Neural cell (in vitro differentiated cells): Measurements from ENCODE around the gene HERPUD2. TPM values are rescaled to one million over a fixed set of nuclear protein-coding genes. Genes with fewer than 3 reads are reported as not detected.

Source experiments
- H2AFZ ChIP-seq: fragments of 200-600, 300-800 bp; sonication (generic), shearing (Covaris generic); 2 replicates; pipeline ENCODE4 v1.6.0; 2014; ENCODE audit warnings: low read depth, mild to moderate bottlenecking, antibody characterized with exemption, low read length, moderate library complexity
- H3F3A ChIP-seq: fragments of 200-600 bp; shearing (Covaris generic); 2 replicates; pipeline ENCODE4 v1.6.1; 2016; ENCODE audit warnings: mild to moderate bottlenecking, moderate library complexity, mixed read lengths, antibody characterized with exemption, low read length; ENCODE audit not compliant: insufficient read depth, poor library complexity, severe bottlenecking
- H3K27ac ChIP-seq: fragments of 200-600, 300-800 bp; sonication (generic), shearing (Covaris generic); 2 replicates; pipeline ENCODE4 v1.5.1; 2014; ENCODE audit warnings: mild to moderate bottlenecking, low read length, moderate library complexity
- H3K27me3 ChIP-seq: fragments of 300-800, 200-600 bp; sonication (generic), shearing (Covaris generic); 2 replicates; pipeline ENCODE4 v1.6.0; 2014; ENCODE audit warnings: mild to moderate bottlenecking, low read depth, low read length, moderate library complexity; ENCODE audit not compliant: insufficient read depth
- H3K36me3 ChIP-seq: fragments of 300-800, 200-600 bp; sonication (generic), shearing (Covaris generic); 2 replicates; pipeline ENCODE4 v1.5.1; 2014; ENCODE audit warnings: mild to moderate bottlenecking, antibody characterized with exemption, low read length, moderate library complexity; ENCODE audit not compliant: insufficient read depth
- H3K4me2 ChIP-seq: fragments of 300-800, 200-600 bp; sonication (generic), shearing (Covaris generic); 2 replicates; pipeline ENCODE4 v1.6.0; 2014; ENCODE audit warnings: mild to moderate bottlenecking, low read length
- H3K4me3 ChIP-seq: fragments of 300-800, 200-600 bp; sonication (generic), shearing (Covaris generic); 2 replicates; pipeline ENCODE4 v1.5.1; 2014; ENCODE audit warnings: mild to moderate bottlenecking, low read length, moderate library complexity
- H3K79me2 ChIP-seq: fragments of 200-600 bp; shearing (Covaris generic); replicated peaks from 2 replicates; pipeline ENCODE4 v1.6.0; 2014; ENCODE audit warnings: mild to moderate bottlenecking, low read length, moderate library complexity; ENCODE audit not compliant: insufficient read depth
- H3K9ac ChIP-seq: fragments of 300-800, 200-600 bp; sonication (generic), shearing (Covaris generic); 2 replicates; pipeline ENCODE4 v1.6.1; 2016; ENCODE audit warnings: mild to moderate bottlenecking, low read length, mixed read lengths
- H3K9me2 ChIP-seq: fragments of 200-600 bp; shearing (Covaris generic); 2 replicates; pipeline ENCODE4 v1.6.1; 2016; ENCODE audit warnings: mild to moderate bottlenecking, low read length, mixed read lengths; ENCODE audit not compliant: insufficient read depth
- H3K9me3 ChIP-seq: fragments of 200-600, 300-800 bp; sonication (generic), shearing (Covaris generic); 2 replicates; pipeline ENCODE4 v1.6.1; 2016; ENCODE audit warnings: mild to moderate bottlenecking, mixed run types, low read length, moderate library complexity, mixed read lengths
- H4K20me1 ChIP-seq: fragments of 200-600 bp; shearing (Covaris generic); 2 replicates; pipeline ENCODE4 v1.6.1; 2016; ENCODE audit warnings: mild to moderate bottlenecking, mixed run types; ENCODE audit not compliant: insufficient read depth
- EP300 ChIP-seq: fragments of 450-650 bp; conservative IDR thresholded peaks from 2 replicates; pipeline ENCODE4 v1.6.1; 2014; ENCODE audit warnings: antibody characterized with exemption, mild to moderate bottlenecking, moderate library complexity; ENCODE audit not compliant: poor library complexity, severe bottlenecking
- EZH2 ChIP-seq: fragments of 200-600, 300-800 bp; shearing (Covaris generic), sonication (generic); IDR thresholded peaks from 2 replicates; pipeline ENCODE4 v1.6.1; 2014; ENCODE audit warnings: antibody characterized with exemption, low read length, borderline replicate concordance, mild to moderate bottlenecking; ENCODE audit not compliant: insufficient read depth, poor library complexity, severe bottlenecking
- MXI1 ChIP-seq: fragments of 450-650 bp; conservative IDR thresholded peaks from 2 replicates; pipeline ENCODE4 v1.6.1; 2014; ENCODE audit warnings: antibody characterized with exemption, mild to moderate bottlenecking; ENCODE audit not compliant: poor library complexity, severe bottlenecking
- POLR2AphosphoS5 ChIP-seq: IDR thresholded peaks from 2 replicates; pipeline ENCODE4 v1.6.1; 2012
- RAD21 ChIP-seq: fragments of 450-650 bp; conservative IDR thresholded peaks from 2 replicates; pipeline ENCODE4 v1.6.1; 2014; ENCODE audit warnings: antibody characterized with exemption, mild to moderate bottlenecking, moderate library complexity
- SMC3 ChIP-seq: fragments of 450-650 bp; conservative IDR thresholded peaks from 2 replicates; pipeline ENCODE4 v1.6.1; 2014; ENCODE audit warnings: antibody characterized with exemption, mild to moderate bottlenecking, moderate library complexity; ENCODE audit not compliant: poor library complexity
- TAF1 ChIP-seq: IDR thresholded peaks from 2 replicates; pipeline ENCODE4 v1.6.1; 2012; ENCODE audit warnings: low read depth
- polyA plus RNA-seq: library from polyadenylated mRNA; depleted of rRNA; stranded (reverse); fragments of >200 nt; gene quantifications from 2 replicates; pipeline ENCODE4 v1.2.3, GENCODE V29; 2014
- TF ChIP-seq, protein P1 (sequence below): fragments of 450-650 bp; IDR thresholded peaks from 2 replicates; pipeline ENCODE4 v1.5.1; 2014; ENCODE audit warnings: antibody characterized with exemption, mild to moderate bottlenecking, moderate library complexity; ENCODE audit not compliant: poor library complexity, severe bottlenecking
- TF ChIP-seq, protein P2 (sequence below): IDR thresholded peaks from 2 replicates; pipeline ENCODE4 v1.6.1; 2012; ENCODE audit warnings: borderline replicate concordance

The HERPUD2 gene
- polyA plus RNA-seq, 1 donor from 2014 or later: 16.7 TPM

DNA sequence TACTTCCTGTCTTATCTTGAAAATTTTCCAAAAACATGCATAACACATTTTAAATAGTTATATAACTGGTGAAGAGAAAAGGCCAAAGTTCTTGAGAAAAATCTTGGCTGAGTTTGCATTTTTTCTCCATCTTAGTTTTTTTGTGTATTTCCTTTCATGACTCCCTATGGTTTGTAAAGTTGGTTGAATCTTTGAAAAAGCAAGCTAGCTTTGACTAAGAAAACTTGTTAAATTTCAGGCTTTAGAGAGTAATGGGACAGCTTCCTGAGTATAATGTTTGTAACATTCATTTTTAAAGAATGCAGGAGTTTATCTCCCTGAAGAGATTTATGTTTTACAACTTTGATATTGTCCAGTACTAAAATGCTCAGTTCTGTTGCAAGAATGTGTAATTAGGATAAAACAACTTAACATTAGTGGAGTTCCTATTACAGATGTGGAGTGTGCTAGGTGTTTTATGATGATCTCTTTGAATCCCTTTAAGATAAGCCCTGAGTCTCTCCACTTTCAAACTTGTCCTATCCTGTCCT lies 11.1 kb upstream of the HERPUD2 start:
- no peaks in the 10 kb centered on the region for H3K27me3 ChIP-seq
- no peaks in the 10 kb centered on the region for H4K20me1 ChIP-seq
- TF ChIP-seq RAD21 (no peak), MXI1 (no peak), POLR2AphosphoS5 (no peak), TAF1 (no peak), EZH2 (no peak), SMC3 (no peak), EP300 (no peak)
- TF ChIP-seq, protein P1, sequence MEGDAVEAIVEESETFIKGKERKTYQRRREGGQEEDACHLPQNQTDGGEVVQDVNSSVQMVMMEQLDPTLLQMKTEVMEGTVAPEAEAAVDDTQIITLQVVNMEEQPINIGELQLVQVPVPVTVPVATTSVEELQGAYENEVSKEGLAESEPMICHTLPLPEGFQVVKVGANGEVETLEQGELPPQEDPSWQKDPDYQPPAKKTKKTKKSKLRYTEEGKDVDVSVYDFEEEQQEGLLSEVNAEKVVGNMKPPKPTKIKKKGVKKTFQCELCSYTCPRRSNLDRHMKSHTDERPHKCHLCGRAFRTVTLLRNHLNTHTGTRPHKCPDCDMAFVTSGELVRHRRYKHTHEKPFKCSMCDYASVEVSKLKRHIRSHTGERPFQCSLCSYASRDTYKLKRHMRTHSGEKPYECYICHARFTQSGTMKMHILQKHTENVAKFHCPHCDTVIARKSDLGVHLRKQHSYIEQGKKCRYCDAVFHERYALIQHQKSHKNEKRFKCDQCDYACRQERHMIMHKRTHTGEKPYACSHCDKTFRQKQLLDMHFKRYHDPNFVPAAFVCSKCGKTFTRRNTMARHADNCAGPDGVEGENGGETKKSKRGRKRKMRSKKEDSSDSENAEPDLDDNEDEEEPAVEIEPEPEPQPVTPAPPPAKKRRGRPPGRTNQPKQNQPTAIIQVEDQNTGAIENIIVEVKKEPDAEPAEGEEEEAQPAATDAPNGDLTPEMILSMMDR: no peak
- TF ChIP-seq, protein P2, sequence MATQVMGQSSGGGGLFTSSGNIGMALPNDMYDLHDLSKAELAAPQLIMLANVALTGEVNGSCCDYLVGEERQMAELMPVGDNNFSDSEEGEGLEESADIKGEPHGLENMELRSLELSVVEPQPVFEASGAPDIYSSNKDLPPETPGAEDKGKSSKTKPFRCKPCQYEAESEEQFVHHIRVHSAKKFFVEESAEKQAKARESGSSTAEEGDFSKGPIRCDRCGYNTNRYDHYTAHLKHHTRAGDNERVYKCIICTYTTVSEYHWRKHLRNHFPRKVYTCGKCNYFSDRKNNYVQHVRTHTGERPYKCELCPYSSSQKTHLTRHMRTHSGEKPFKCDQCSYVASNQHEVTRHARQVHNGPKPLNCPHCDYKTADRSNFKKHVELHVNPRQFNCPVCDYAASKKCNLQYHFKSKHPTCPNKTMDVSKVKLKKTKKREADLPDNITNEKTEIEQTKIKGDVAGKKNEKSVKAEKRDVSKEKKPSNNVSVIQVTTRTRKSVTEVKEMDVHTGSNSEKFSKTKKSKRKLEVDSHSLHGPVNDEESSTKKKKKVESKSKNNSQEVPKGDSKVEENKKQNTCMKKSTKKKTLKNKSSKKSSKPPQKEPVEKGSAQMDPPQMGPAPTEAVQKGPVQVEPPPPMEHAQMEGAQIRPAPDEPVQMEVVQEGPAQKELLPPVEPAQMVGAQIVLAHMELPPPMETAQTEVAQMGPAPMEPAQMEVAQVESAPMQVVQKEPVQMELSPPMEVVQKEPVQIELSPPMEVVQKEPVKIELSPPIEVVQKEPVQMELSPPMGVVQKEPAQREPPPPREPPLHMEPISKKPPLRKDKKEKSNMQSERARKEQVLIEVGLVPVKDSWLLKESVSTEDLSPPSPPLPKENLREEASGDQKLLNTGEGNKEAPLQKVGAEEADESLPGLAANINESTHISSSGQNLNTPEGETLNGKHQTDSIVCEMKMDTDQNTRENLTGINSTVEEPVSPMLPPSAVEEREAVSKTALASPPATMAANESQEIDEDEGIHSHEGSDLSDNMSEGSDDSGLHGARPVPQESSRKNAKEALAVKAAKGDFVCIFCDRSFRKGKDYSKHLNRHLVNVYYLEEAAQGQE: no peak
- no peaks in the 10 kb centered on the region for H3K79me2 ChIP-seq
- H3F3A ChIP-seq: no peaks in the 10 kb centered on the region
- no peak overlapping the region for H2AFZ ChIP-seq
- no peaks in the 10 kb centered on the region for H3K36me3 ChIP-seq
- no peaks in the 10 kb centered on the region for H3K9me3 ChIP-seq
- no peak overlapping the region for H3K27ac ChIP-seq
- no peak overlapping the region for H3K4me2 ChIP-seq
- H3K9me2 ChIP-seq: no peaks in the 10 kb centered on the region
- H3K9ac ChIP-seq: no peak overlapping the region
- no peak overlapping the region for H3K4me3 ChIP-seq

DNA sequence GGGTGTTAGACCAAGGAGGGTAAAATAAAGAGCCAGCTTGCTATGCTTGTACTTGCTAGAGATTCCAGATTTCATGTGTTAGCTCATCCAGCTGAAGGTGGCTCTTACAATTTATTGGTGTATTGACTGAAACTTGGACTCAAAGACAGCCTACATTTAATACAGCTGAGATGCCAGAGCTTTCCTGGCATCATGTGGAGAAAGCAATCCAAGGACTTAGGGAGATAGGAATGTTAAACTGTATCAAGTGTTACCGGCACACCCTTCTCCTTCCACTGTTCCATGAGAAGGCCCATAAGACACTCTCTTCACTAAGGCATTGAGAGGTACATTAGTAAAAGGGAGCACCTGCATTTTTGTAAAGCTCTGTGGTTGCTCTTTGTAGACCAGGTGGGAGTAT lies 9.3 kb upstream of the HERPUD2 start:
- no peak overlapping the region for H3K4me3 ChIP-seq
- H3K79me2 ChIP-seq: no peaks in the 10 kb centered on the region
- H4K20me1 ChIP-seq: no peaks in the 10 kb centered on the region
- no peak overlapping the region for H2AFZ ChIP-seq
- no peaks in the 10 kb centered on the region for H3K27me3 ChIP-seq
- H3K9me3 ChIP-seq: no peaks in the 10 kb centered on the region
- H3F3A ChIP-seq: no peaks in the 10 kb centered on the region
- no peaks in the 10 kb centered on the region for H3K36me3 ChIP-seq
- no peaks in the 10 kb centered on the region for H3K9me2 ChIP-seq
- H3K9ac ChIP-seq: no peak overlapping the region
- no peak overlapping the region for H3K27ac ChIP-seq
- TF ChIP-seq MXI1 (no peak), POLR2AphosphoS5 (no peak), SMC3 (no peak), RAD21 (no peak), EP300 (no peak), TAF1 (no peak), EZH2 (no peak)
- TF ChIP-seq, protein P1: no peak
- TF ChIP-seq, protein P2: no peak
- H3K4me2 ChIP-seq: no peak overlapping the region
